Liver (tissue), 3 donors: Measurements from ENCODE around the gene MYLK2.

Source experiments
- EGR1 ChIP-seq, 2 donors: IDR thresholded peaks; 2 replicates each; pipeline ENCODE4 v1.6.1; 2016 to 2018; ENCODE audit warnings: antibody characterized with exemption in 2 of 2, low read depth in 2 of 2
- FOXA2 ChIP-seq: IDR thresholded peaks from 2 replicates; pipeline ENCODE4 v1.6.1; 2016; ENCODE audit warnings: antibody characterized with exemption
- GABPA ChIP-seq, 2 donors: IDR thresholded peaks in 1 of 2; conservative IDR thresholded peaks in 1 of 2; 2 replicates each; pipeline ENCODE4 v1.6.1; 2016; ENCODE audit warnings: antibody characterized with exemption in 2 of 2, mild to moderate bottlenecking in 1 of 2, moderate library complexity in 1 of 2
- HNF4G ChIP-seq: IDR thresholded peaks from 2 replicates; pipeline ENCODE4 v1.6.1; 2016; ENCODE audit warnings: antibody characterized with exemption
- JUND ChIP-seq, 2 donors: IDR thresholded peaks; 2 replicates each; pipeline ENCODE4 v1.6.1; 2016; ENCODE audit warnings: antibody characterized with exemption in 2 of 2
- RAD21 ChIP-seq, 2 donors: IDR thresholded peaks; 2 replicates each; pipeline ENCODE4 v1.6.1; 2016; ENCODE audit warnings: antibody characterized with exemption in 2 of 2, mild to moderate bottlenecking in 2 of 2
- SP1 ChIP-seq: IDR thresholded peaks from 2 replicates; pipeline ENCODE4 v1.6.1; 2018; ENCODE audit warnings: antibody characterized with exemption, mild to moderate bottlenecking
- TAF1 ChIP-seq: conservative IDR thresholded peaks from 2 replicates; pipeline ENCODE4 v1.6.1; 2016; ENCODE audit warnings: antibody characterized with exemption, mild to moderate bottlenecking
- YY1 ChIP-seq: IDR thresholded peaks from 2 replicates; pipeline ENCODE4 v1.6.1; 2016; ENCODE audit warnings: antibody characterized with exemption, mild to moderate bottlenecking
- TF ChIP-seq, protein P1 (sequence below): IDR thresholded peaks from 2 replicates; pipeline ENCODE4 v1.6.1; 2016; ENCODE audit warnings: antibody characterized with exemption
- TF ChIP-seq, protein P2 (sequence below): fragments of 150-350 bp; IDR thresholded peaks from 2 replicates; pipeline ENCODE4 v1.5.1; 2017; ENCODE audit warnings: improper control_type of control experiment, low read depth, low read length; ENCODE audit not compliant: missing input control
- TF ChIP-seq, protein P3 (sequence below): IDR thresholded peaks from 2 replicates; pipeline ENCODE4 v1.6.1; 2016; ENCODE audit warnings: antibody characterized with exemption, mild to moderate bottlenecking
- TF ChIP-seq, protein P4 (sequence below): IDR thresholded peaks from 2 replicates; pipeline ENCODE4 v1.6.1; 2016; ENCODE audit warnings: antibody characterized with exemption
- donor health status: healthy.
- donor health status: healthy.

DNA sequence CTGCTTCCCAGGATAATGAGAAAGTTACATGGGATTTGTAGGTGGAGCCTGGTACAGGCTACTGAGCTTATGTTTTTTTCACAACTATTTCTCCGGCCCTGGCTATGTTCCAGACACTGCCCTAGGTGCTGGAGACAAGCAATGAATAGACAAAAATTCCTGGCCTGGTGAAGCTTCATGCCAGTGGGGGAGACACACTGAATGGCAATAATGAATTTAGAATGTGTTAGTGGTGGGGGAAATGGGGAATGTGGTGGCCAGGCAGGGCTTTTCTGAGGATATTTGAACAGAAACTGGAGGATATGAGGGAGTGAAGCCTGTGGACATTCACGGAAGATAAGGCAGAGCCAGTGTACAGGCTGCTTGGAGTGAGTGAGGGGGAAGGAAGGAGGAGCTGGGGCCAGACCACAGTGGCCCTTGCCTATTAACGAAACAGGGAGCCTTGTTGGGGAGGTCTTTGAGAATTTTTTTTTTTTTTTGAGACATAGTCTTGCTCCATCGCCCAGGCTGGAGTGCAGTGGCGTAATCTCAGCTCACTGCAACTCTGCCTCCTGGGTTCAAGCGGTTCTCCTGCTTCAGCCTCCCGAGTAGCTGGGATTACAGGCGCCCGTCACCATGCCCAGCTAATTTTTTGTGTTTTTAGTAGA is 19.6 kb downstream of the MYLK2 start:
- TF ChIP-seq, protein P1, sequence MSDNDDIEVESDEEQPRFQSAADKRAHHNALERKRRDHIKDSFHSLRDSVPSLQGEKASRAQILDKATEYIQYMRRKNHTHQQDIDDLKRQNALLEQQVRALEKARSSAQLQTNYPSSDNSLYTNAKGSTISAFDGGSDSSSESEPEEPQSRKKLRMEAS = no peak
- TF ChIP-seq, protein P2, sequence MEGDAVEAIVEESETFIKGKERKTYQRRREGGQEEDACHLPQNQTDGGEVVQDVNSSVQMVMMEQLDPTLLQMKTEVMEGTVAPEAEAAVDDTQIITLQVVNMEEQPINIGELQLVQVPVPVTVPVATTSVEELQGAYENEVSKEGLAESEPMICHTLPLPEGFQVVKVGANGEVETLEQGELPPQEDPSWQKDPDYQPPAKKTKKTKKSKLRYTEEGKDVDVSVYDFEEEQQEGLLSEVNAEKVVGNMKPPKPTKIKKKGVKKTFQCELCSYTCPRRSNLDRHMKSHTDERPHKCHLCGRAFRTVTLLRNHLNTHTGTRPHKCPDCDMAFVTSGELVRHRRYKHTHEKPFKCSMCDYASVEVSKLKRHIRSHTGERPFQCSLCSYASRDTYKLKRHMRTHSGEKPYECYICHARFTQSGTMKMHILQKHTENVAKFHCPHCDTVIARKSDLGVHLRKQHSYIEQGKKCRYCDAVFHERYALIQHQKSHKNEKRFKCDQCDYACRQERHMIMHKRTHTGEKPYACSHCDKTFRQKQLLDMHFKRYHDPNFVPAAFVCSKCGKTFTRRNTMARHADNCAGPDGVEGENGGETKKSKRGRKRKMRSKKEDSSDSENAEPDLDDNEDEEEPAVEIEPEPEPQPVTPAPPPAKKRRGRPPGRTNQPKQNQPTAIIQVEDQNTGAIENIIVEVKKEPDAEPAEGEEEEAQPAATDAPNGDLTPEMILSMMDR = no peak
- no peak for TF ChIP-seq SP1
- TF ChIP-seq, protein P3, sequence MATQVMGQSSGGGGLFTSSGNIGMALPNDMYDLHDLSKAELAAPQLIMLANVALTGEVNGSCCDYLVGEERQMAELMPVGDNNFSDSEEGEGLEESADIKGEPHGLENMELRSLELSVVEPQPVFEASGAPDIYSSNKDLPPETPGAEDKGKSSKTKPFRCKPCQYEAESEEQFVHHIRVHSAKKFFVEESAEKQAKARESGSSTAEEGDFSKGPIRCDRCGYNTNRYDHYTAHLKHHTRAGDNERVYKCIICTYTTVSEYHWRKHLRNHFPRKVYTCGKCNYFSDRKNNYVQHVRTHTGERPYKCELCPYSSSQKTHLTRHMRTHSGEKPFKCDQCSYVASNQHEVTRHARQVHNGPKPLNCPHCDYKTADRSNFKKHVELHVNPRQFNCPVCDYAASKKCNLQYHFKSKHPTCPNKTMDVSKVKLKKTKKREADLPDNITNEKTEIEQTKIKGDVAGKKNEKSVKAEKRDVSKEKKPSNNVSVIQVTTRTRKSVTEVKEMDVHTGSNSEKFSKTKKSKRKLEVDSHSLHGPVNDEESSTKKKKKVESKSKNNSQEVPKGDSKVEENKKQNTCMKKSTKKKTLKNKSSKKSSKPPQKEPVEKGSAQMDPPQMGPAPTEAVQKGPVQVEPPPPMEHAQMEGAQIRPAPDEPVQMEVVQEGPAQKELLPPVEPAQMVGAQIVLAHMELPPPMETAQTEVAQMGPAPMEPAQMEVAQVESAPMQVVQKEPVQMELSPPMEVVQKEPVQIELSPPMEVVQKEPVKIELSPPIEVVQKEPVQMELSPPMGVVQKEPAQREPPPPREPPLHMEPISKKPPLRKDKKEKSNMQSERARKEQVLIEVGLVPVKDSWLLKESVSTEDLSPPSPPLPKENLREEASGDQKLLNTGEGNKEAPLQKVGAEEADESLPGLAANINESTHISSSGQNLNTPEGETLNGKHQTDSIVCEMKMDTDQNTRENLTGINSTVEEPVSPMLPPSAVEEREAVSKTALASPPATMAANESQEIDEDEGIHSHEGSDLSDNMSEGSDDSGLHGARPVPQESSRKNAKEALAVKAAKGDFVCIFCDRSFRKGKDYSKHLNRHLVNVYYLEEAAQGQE = no peak
- TF ChIP-seq TAF1 = no peak
- TF ChIP-seq EGR1 (IDR thresholded peaks at IDR 0.05; ENCODE audit: low read depth in 2 of 2) = no peak
- TF ChIP-seq JUND (IDR thresholded peaks at IDR 0.05) = no peak
- TF ChIP-seq FOXA2 = no peak
- no peak for TF ChIP-seq RAD21 (IDR thresholded peaks at IDR 0.05)
- TF ChIP-seq GABPA (IDR thresholded peaks at IDR 0.05 in 1 of 2, conservative IDR thresholded peaks at IDR 0.05 in 1 of 2) = no peak
- TF ChIP-seq, protein P4, sequence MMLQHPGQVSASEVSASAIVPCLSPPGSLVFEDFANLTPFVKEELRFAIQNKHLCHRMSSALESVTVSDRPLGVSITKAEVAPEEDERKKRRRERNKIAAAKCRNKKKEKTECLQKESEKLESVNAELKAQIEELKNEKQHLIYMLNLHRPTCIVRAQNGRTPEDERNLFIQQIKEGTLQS = no peak
- TF ChIP-seq YY1 = no peak
- no peak for TF ChIP-seq HNF4G
